ENCODE data around the gene C1orf232.

Gene C1orf232

DNA sequence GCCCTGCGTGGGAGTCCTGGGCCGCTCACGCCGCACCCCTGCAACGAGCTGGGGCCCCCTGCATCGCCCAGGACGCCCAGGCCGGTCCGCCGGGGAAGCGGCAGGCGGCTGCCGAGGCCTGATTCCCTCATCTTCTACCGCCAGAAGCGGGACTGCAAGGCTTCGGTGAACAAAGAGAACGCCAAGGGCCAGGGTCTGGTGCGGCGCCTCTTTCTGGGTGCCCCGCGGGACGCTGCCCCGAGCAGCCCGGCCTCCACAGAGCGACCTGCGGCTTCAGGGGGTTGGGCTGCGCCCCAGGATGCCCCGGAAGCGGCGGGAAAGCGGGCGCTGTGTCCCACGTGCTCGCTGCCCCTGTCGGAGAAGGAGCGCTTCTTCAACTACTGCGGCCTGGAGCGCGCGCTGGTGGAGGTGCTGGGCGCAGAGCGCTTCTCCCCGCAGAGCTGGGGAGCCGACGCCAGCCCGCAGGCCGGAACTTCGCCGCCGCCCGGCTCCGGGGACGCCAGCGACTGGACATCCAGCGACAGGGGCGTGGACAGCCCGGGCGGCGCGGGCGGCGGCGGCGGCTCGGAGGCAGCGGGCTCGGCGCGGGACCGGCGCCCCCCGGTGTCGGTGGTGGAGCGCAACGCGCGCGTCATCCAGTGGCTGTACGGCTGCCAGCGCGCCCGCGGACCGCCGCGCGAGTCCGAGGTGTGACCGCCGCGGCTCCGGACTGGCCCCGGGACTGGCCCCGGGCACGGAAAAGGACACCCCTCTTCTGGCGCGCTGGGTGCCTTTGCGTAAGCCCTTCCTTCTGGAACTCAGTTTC is 7.1 kb downstream of the C1orf232 start:
- no peak for TF ChIP-seq TAF1 (IDR thresholded peaks at IDR 0.05; ENCODE audit: low read depth)
- no peak for TF ChIP-seq EGR1 (IDR thresholded peaks at IDR 0.05)
- 0 out of 2 replicates have a peak, but pooled peaks have one; percentile 13 for TF ChIP-seq YY1 (IDR thresholded peaks at IDR 0.05; ENCODE audit: low read depth)
- no peak for TF ChIP-seq FOXM1 (IDR thresholded peaks at IDR 0.05; ENCODE audit: borderline replicate concordance, low read depth)
- TF ChIP-seq CREB1 (IDR thresholded peaks at IDR 0.05; ENCODE audit: low read depth) = no peak
- TF ChIP-seq, protein P1, sequence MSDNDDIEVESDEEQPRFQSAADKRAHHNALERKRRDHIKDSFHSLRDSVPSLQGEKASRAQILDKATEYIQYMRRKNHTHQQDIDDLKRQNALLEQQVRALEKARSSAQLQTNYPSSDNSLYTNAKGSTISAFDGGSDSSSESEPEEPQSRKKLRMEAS (IDR thresholded peaks at IDR 0.05) = peak; percentile 96
- TF ChIP-seq NFIC (IDR thresholded peaks at IDR 0.05) = no peak
- TF ChIP-seq CEBPB (IDR thresholded peaks at IDR 0.05) = no peak
- no peak for TF ChIP-seq TCF12 (IDR thresholded peaks at IDR 0.05; ENCODE audit: low read depth)
- TF ChIP-seq EP300 (IDR thresholded peaks at IDR 0.05; ENCODE audit: borderline replicate concordance) = no peak
- TF ChIP-seq, protein P2, sequence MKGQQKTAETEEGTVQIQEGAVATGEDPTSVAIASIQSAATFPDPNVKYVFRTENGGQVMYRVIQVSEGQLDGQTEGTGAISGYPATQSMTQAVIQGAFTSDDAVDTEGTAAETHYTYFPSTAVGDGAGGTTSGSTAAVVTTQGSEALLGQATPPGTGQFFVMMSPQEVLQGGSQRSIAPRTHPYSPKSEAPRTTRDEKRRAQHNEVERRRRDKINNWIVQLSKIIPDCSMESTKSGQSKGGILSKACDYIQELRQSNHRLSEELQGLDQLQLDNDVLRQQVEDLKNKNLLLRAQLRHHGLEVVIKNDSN (IDR thresholded peaks at IDR 0.05) = no peak
- no peak for TF ChIP-seq ZBTB7A (IDR thresholded peaks at IDR 0.05; ENCODE audit: low read depth)
- no peak for TF ChIP-seq RAD21 (IDR thresholded peaks at IDR 0.05; ENCODE audit: low read depth)
- no peak for TF ChIP-seq TEAD4 (IDR thresholded peaks at IDR 0.05)
- TF ChIP-seq, protein P3, sequence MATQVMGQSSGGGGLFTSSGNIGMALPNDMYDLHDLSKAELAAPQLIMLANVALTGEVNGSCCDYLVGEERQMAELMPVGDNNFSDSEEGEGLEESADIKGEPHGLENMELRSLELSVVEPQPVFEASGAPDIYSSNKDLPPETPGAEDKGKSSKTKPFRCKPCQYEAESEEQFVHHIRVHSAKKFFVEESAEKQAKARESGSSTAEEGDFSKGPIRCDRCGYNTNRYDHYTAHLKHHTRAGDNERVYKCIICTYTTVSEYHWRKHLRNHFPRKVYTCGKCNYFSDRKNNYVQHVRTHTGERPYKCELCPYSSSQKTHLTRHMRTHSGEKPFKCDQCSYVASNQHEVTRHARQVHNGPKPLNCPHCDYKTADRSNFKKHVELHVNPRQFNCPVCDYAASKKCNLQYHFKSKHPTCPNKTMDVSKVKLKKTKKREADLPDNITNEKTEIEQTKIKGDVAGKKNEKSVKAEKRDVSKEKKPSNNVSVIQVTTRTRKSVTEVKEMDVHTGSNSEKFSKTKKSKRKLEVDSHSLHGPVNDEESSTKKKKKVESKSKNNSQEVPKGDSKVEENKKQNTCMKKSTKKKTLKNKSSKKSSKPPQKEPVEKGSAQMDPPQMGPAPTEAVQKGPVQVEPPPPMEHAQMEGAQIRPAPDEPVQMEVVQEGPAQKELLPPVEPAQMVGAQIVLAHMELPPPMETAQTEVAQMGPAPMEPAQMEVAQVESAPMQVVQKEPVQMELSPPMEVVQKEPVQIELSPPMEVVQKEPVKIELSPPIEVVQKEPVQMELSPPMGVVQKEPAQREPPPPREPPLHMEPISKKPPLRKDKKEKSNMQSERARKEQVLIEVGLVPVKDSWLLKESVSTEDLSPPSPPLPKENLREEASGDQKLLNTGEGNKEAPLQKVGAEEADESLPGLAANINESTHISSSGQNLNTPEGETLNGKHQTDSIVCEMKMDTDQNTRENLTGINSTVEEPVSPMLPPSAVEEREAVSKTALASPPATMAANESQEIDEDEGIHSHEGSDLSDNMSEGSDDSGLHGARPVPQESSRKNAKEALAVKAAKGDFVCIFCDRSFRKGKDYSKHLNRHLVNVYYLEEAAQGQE (IDR thresholded peaks at IDR 0.05; ENCODE audit: low read depth) = no peak

DNA sequence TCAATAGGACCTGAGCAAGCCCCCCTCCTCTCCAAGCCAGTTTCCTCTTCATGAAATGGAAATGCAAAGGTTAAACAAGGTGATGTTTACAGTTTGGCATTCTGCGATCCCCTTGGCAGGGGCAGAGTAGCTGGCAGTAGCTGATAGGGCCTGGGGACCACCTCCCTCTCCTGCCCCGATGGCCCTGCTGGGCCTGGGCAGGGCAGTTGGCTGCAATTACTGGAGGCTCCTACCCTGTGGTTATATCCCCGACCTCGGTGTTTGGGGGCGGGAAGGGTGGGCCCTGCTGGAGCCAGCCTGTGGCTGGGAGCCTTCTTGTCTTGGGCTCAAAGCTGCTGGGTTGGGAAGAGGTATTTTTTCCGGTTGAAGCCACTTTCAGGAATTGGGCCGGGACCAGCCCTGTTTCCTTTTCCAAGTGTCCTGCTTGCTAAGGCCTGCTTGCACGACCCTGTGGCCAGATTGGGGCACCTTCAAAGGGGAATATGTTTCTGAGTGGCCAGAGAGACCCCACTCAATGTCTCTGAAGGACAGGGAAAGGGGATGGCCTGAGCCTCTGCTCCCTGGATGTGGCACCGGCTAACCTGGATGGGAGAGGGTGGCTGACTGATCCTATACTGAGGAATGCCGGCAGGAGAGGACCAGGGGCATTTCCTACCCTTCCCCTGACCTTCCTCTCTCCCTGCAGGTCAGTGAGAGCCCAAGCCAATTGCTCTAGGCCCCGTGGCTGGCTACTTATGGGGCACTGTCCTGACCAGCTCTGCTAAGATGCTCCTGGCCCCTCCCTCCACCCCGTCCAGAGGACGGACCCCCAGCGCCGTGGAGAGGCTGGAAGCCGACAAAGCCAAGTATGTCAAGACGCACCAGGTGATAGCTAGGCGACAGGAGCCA is 8.0 kb downstream of the C1orf232 start:
- TF ChIP-seq, protein P1 (IDR thresholded peaks at IDR 0.05) = no peak
- TF ChIP-seq TEAD4 (IDR thresholded peaks at IDR 0.05) (no peak), EP300 (IDR thresholded peaks at IDR 0.05; ENCODE audit: borderline replicate concordance) (no peak), FOXM1 (IDR thresholded peaks at IDR 0.05; ENCODE audit: borderline replicate concordance, low read depth) (no peak), EGR1 (IDR thresholded peaks at IDR 0.05) (no peak), YY1 (IDR thresholded peaks at IDR 0.05; ENCODE audit: low read depth) (no peak), CREB1 (IDR thresholded peaks at IDR 0.05; ENCODE audit: low read depth) (no peak), TAF1 (IDR thresholded peaks at IDR 0.05; ENCODE audit: low read depth) (no peak), TCF12 (IDR thresholded peaks at IDR 0.05; ENCODE audit: low read depth) (no peak)
- TF ChIP-seq, protein P2 (IDR thresholded peaks at IDR 0.05) = no peak
- TF ChIP-seq, protein P3 (IDR thresholded peaks at IDR 0.05; ENCODE audit: low read depth) = no peak

DNA sequence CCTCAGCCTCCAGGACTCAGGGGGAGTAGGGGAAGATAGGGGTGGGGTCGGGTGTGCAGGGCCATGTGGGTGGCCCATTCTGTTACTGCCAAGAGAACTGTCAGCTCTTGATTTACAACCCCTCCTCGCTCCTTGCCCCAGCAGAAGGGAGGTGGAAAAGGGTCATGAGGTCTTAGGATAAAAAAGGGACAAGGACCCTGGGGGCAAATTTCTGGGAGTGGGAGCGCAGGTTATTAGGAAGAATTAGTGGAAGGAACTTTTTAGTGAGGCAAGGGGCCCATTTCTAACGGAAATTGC is 9.1 kb downstream of the C1orf232 start:
- TF ChIP-seq, protein P3 (IDR thresholded peaks at IDR 0.05; ENCODE audit: low read depth) = no peak
- TF ChIP-seq, protein P1 (IDR thresholded peaks at IDR 0.05) = no peak
- no peak for TF ChIP-seq EGR1 (IDR thresholded peaks at IDR 0.05)
